GM23338 (cell line): ENCODE results near the gene ZBTB44. TPM values are rescaled to one million over a fixed set of nuclear protein-coding genes. Genes with fewer than 3 reads are reported as not detected.
A peak's percentile ranks its signal among the peaks of the same experiment; 100 is the strongest.

Experiments used
- ATAC-seq: fragments of 200-7000 bp; cut with Tn5 transposase; 3 replicates; pipeline ENCODE4 v1.9.1; 2020
- DNase-seq: peaks from one replicate; pipeline ENCODE4 v3.0.0-alpha.2; 2015; ENCODE audit warnings: low spot score
- H2AFZ ChIP-seq: fragments of 200-600 bp; sonication (generic); 2 replicates; pipeline ENCODE4 v1.8.0; 2016; ENCODE audit warnings: antibody characterized with exemption, mild to moderate bottlenecking, moderate library complexity
- H3F3A ChIP-seq: fragments of 200-600 bp; sonication (generic); replicated peaks from 2 replicates; pipeline ENCODE4 v1.8.0; 2017; ENCODE audit warnings: antibody characterized with exemption, mixed run types, low read depth
- H3K27ac ChIP-seq: fragments of 200-600 bp; sonication (generic); 2 replicates; pipeline ENCODE4 v1.6.1; 2016; ENCODE audit warnings: low read depth
- H3K27me3 ChIP-seq: fragments of 200-600 bp; sonication (generic); 2 replicates; pipeline ENCODE4 v1.8.0; 2016; ENCODE audit warnings: mild to moderate bottlenecking, mixed run types, moderate library complexity; ENCODE audit not compliant: insufficient read depth
- H3K36me3 ChIP-seq: fragments of 200-600 bp; sonication (generic); 2 replicates; pipeline ENCODE4 v1.8.0; 2016; ENCODE audit warnings: mild to moderate bottlenecking; ENCODE audit not compliant: insufficient read depth
- H3K4me1 ChIP-seq: fragments of 200-600 bp; sonication (generic); 2 replicates; pipeline ENCODE4 v1.8.0; 2016; ENCODE audit warnings: mild to moderate bottlenecking, moderate library complexity; ENCODE audit not compliant: insufficient read depth
- H3K4me2 ChIP-seq: fragments of 200-600 bp; sonication (generic); 2 replicates; pipeline ENCODE4 v1.7.1; 2017; ENCODE audit warnings: mixed run types
- H3K4me3 ChIP-seq: fragments of 200-600 bp; sonication (generic); 2 replicates; pipeline ENCODE4 v1.6.1; 2016; ENCODE audit warnings: mixed run types
- H3K79me2 ChIP-seq: fragments of 200-600 bp; sonication (generic); replicated peaks from 2 replicates; pipeline ENCODE4 v1.8.0; 2017; ENCODE audit warnings: mild to moderate bottlenecking; ENCODE audit not compliant: insufficient read depth
- H3K9me2 ChIP-seq: fragments of 200-600 bp; sonication (generic); 2 replicates; pipeline ENCODE4 v1.8.0; 2017; ENCODE audit not compliant: insufficient read depth
- H4K20me1 ChIP-seq: fragments of 200-600 bp; sonication (generic); replicated peaks from 2 replicates; pipeline ENCODE4 v1.8.0; 2017; ENCODE audit warnings: mild to moderate bottlenecking; ENCODE audit not compliant: insufficient read depth
- H3K27ac Mint-ChIP-seq: 2 replicates; pipeline ENCODE4 v1.8.0; 2020; ENCODE audit warnings: inconsistent platforms, mild to moderate bottlenecking, moderate library complexity, mixed read lengths
- H3K27me3 Mint-ChIP-seq: 3 replicates; pipeline ENCODE4 v1.8.0; 2022; ENCODE audit warnings: low read depth, mild to moderate bottlenecking, moderate library complexity, mixed read lengths, inconsistent platforms; ENCODE audit not compliant: insufficient read depth, poor library complexity
- H3K36me3 Mint-ChIP-seq: 3 replicates; pipeline ENCODE4 v1.8.0; 2021; ENCODE audit warnings: low read depth, mild to moderate bottlenecking, inconsistent platforms, moderate library complexity, mixed read lengths
- H3K4me1 Mint-ChIP-seq: 3 replicates; pipeline ENCODE4 v1.8.0; 2020; ENCODE audit warnings: mild to moderate bottlenecking, inconsistent platforms, mixed read lengths
- H3K4me3 Mint-ChIP-seq: 3 replicates; pipeline ENCODE4 v1.8.0; 2021; ENCODE audit warnings: moderate library complexity, mild to moderate bottlenecking, inconsistent platforms, mixed read lengths
- H3K9me3 Mint-ChIP-seq: 3 replicates; pipeline ENCODE4 v1.8.0; 2020; ENCODE audit warnings: moderate library complexity, mild to moderate bottlenecking, inconsistent platforms, mixed read lengths
- CREB1 ChIP-seq: fragments of 250-450 bp; sonication (Bioruptor Pico); IDR thresholded peaks from 2 replicates; pipeline ENCODE4 v1.5.0; 2020; ENCODE audit warnings: low read depth, mild to moderate bottlenecking, moderate library complexity
- CTCF ChIP-seq, 2 experiments: fragments of 200-600 bp in 1 of 2; sonication (generic) in 1 of 2; conservative IDR thresholded peaks; 2 replicates each; pipeline versions ENCODE4 v1.5.1 to v1.6.1; 2016 to 2017; ENCODE audit warnings: antibody characterized with exemption in 2 of 2, low read depth in 2 of 2, mild to moderate bottlenecking in 2 of 2, moderate library complexity in 1 of 2
- ETS1 ChIP-seq: IDR thresholded peaks from 2 replicates; pipeline ENCODE4 v1.6.1; 2016; ENCODE audit warnings: antibody characterized with exemption
- EZH2 ChIP-seq: fragments of 200-600 bp; sonication (generic); IDR thresholded peaks from one replicate; pipeline ENCODE4 v1.8.0; 2017; ENCODE audit warnings: antibody characterized with exemption, mild to moderate bottlenecking, low read depth; ENCODE audit not compliant: unreplicated experiment
- EZH2phosphoT487 ChIP-seq: fragments of 200-600 bp; sonication (generic); IDR thresholded peaks from one replicate; pipeline ENCODE4 v1.8.1; 2018; ENCODE audit warnings: antibody characterized with exemption; ENCODE audit not compliant: unreplicated experiment
- JUNB ChIP-seq: IDR thresholded peaks from one replicate; pipeline ENCODE4 v1.6.1; 2016; ENCODE audit warnings: antibody characterized with exemption; ENCODE audit not compliant: unreplicated experiment
- NANOG ChIP-seq: IDR thresholded peaks from 2 replicates; pipeline ENCODE4 v1.6.1; 2016; ENCODE audit warnings: antibody characterized with exemption, borderline replicate concordance
- POLR2AphosphoS5 ChIP-seq: IDR thresholded peaks from 2 replicates; pipeline ENCODE4 v1.6.1; 2016; ENCODE audit warnings: antibody characterized with exemption, low read depth
- REST ChIP-seq: IDR thresholded peaks from one replicate; pipeline ENCODE4 v1.6.1; 2018; ENCODE audit warnings: antibody characterized with exemption; ENCODE audit not compliant: unreplicated experiment
- STAT1 ChIP-seq: IDR thresholded peaks from one replicate; pipeline ENCODE4 v1.6.1; 2016; ENCODE audit warnings: antibody characterized with exemption; ENCODE audit not compliant: unreplicated experiment
- ZNF114 ChIP-seq: fragments of 250-450 bp; sonication (Bioruptor Pico); IDR thresholded peaks from 2 replicates; pipeline ENCODE4 v1.5.0; 2020; ENCODE audit warnings: mild to moderate bottlenecking, moderate library complexity
- ZNF331 ChIP-seq: fragments of 250-450 bp; sonication (Bioruptor Pico); IDR thresholded peaks from 2 replicates; pipeline ENCODE4 v1.5.0; 2020; ENCODE audit warnings: low read depth, mild to moderate bottlenecking, moderate library complexity
- ZNF462 ChIP-seq: fragments of 250-450 bp; sonication (Bioruptor Pico); IDR thresholded peaks from 2 replicates; pipeline ENCODE4 v1.5.0; 2020; ENCODE audit warnings: mild to moderate bottlenecking, moderate library complexity
- polyA plus RNA-seq: library from polyadenylated mRNA; unstranded; fragments of >200 nt; fragmentation: Nextera tagmentation; extraction: Ambion mirVana; gene quantifications from 2 replicates; pipeline ENCODE4 v1.2.1, GENCODE V29; 2016
- total RNA-seq: library from RNA; depleted of rRNA; stranded (reverse); fragments of >200 nt; shearing (Covaris generic); gene quantifications from 2 replicates; pipeline ENCODE4 v1.2.3, GENCODE V29; 2014

ZBTB44 gene
- total and polyA plus RNA-seq, 2 experiments from 2014 or later: 61.2 to 102 TPM

- Histone ChIP-seq H3K27ac (no peak overlapping the region), H3K4me1 (no peaks in the 10 kb centered on the region), H3K9me2 (no peaks in the 10 kb centered on the region), H3K4me2 (no peak overlapping the region), H2AFZ (no peak overlapping the region), H3F3A (no peaks in the 10 kb centered on the region), H3K79me2 (no peaks in the 10 kb centered on the region), H3K27me3 (no peaks in the 10 kb centered on the region), H3K36me3 (no peaks in the 10 kb centered on the region), H3K4me3 (no peak overlapping the region), H4K20me1 (no peaks in the 10 kb centered on the region)
- no peak for DNase-seq
- Mint-ChIP-seq H3K36me3 (peaks cover 25% of the 10 kb centered on the region), H3K27ac (no peak overlapping the region), H3K4me1 (no peaks in the 10 kb centered on the region; the same call in 2 of the 3 replicates), H3K27me3 (peaks cover 5% of the 10 kb centered on the region), H3K4me3 (no peak overlapping the region), H3K9me3 (peaks cover 4% of the 10 kb centered on the region; the same call in 1 of the 3 replicates)
- peak; percentile 27; the same call in 2 of the 3 replicates for ATAC-seq
- TF ChIP-seq CTCF (conservative IDR thresholded peaks at IDR 0.05; ENCODE audit: low read depth in 2 of 2) (no peak), POLR2AphosphoS5 (no peak), JUNB (no peak), STAT1 (no peak), CREB1 (CRISPR knock-in tag) (no peak), NANOG (no peak), EZH2 (no peak), ZNF462 (no peak), ETS1 (no peak), ZNF114 (CRISPR knock-in tag) (no peak), EZH2phosphoT487 (no peak), ZNF331 (CRISPR knock-in tag) (no peak), REST (no peak)
Measured at GRCh38 chr11:130198292-130198691, 116.4 kb downstream of the ZBTB44 start.
